ENCODE results near the gene TMEM131. TPM values are rescaled to one million over a fixed set of nuclear protein-coding genes. Genes with fewer than 3 reads are reported as not detected.

TMEM131 gene
- total and polyA plus RNA-seq, 10 of the 15 experiments (the other 5 are each of a cell fraction or from before 2014, with no cell fraction given) = 6.0 to 48.2 (median 23.2) TPM

DNA sequence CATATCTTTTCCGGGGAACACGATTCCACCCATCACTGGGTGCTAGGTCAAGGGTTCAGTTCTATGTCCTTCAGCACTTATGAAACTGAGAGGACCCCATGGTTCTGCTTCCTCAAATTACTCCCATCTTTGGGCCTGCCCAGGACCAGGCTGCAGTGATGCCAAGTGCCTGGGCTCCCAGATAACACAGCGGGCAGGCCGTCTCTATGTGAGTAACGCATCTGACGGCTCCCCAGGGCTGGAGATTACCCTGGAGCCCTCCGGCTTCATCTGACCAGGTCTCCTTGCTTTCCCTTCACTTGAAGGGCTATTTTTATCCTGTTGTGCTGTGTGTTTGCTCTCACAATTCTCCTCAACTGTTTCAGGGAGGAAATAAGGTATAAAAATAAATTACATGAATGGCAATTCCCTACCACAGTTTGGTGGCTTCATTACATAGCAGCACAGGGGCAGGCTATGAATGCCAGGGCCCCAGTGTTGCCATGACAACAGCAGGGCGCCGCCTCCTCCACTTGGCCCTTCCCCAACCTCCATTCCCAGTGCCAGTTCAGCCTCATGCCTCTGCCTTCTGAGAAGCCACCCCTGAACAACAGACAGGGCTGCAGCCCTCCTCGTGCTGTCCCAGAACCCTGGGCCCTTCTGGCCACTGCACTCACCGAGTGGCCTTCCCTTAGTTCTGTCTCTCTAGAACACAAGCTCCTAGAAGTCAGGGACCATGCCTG is 25.4 kb upstream of the TMEM131 start:
- DNase-seq (ENCODE audit: low read depth, low spot score) (no peak), ATAC-seq (no peak), FAIRE-seq (no peak)
- POLR2A ChIA-PET = no interaction called here
- SMC1A ChIA-PET (ENCODE audit: uncharacterized antibody, unreplicated experiment) = interaction anchor here (2.5 kb wide), 1 partner anchor 8 kb away, joined by 18 read pairs; no protein-coding TSS in a partner anchor
- Histone ChIP-seq H3K27me3 (replicated peaks in 1 of 2; ENCODE audit: control insufficient read depth in 2 of 2, insufficient read depth in 2 of 2, low read length in 1 of 2) (no peaks in the 10 kb centered on the region), H3K4me1 (ENCODE audit: control insufficient read depth, insufficient read depth, low read length) (peaks cover 13% of the 10 kb centered on the region), H3K9ac (ENCODE audit: control insufficient read depth, insufficient read depth, low read length) (no peak overlapping the region), H3K27ac (ENCODE audit: control insufficient read depth, insufficient read depth) (no peak overlapping the region), H3K4me2 (ENCODE audit: control insufficient read depth, insufficient read depth) (no peak overlapping the region), H3K4me3 (no peak overlapping the region), H4K20me1 (ENCODE audit: control insufficient read depth, insufficient read depth) (no peaks in the 10 kb centered on the region), H3K36me3 (ENCODE audit: control insufficient read depth in 2 of 2, insufficient read depth in 2 of 2, low read length in 1 of 2) (no peaks in the 10 kb centered on the region), H2AFZ (ENCODE audit: control insufficient read depth, low read depth, low read length) (no peak overlapping the region), H3K9me3 (replicated peaks; ENCODE audit: control insufficient read depth, insufficient read depth, low read length) (no peaks in the 10 kb centered on the region; the same call in 1 of the 3 replicates), H3K79me2 (ENCODE audit: control insufficient read depth, insufficient read depth, low read length) (no peaks in the 10 kb centered on the region)
- in situ Hi-C loops (cut with MboI) (loop anchor here (25.0 kb wide), 1 partner anchor 1959 kb away; no protein-coding TSS in a partner anchor), intact Hi-C loops (cut with micrococcal nuclease; ENCODE audit: unreplicated experiment) (no loop called here)
- no peak for TF ChIP-seq MTA2 (IDR thresholded peaks at IDR 0.05; ENCODE audit: low read depth)
- TF ChIP-seq, protein P1, sequence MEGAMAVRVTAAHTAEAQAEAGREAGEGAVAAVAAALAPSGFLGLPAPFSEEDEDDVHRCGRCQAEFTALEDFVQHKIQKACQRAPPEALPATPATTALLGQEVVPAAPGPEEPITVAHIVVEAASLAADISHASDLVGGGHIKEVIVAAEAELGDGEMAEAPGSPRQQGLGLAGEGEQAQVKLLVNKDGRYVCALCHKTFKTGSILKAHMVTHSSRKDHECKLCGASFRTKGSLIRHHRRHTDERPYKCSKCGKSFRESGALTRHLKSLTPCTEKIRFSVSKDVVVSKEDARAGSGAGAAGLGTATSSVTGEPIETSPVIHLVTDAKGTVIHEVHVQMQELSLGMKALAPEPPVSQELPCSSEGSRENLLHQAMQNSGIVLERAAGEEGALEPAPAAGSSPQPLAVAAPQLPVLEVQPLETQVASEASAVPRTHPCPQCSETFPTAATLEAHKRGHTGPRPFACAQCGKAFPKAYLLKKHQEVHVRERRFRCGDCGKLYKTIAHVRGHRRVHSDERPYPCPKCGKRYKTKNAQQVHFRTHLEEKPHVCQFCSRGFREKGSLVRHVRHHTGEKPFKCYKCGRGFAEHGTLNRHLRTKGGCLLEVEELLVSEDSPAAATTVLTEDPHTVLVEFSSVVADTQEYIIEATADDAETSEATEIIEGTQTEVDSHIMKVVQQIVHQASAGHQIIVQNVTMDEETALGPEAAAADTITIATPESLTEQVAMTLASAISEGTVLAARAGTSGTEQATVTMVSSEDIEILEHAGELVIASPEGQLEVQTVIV (IDR thresholded peaks at IDR 0.05; ENCODE audit: borderline replicate concordance, partially characterized antibody) = no peak
- no peak for TF ChIP-seq REST (IDR thresholded peaks at IDR 0.05; ENCODE audit: low read depth, low read length)
- TF ChIP-seq JUNB (IDR thresholded peaks at IDR 0.05) = no peak
- no peak for TF ChIP-seq CBFB (IDR thresholded peaks at IDR 0.05; ENCODE audit: low read depth)
- no peak for TF ChIP-seq NKRF (conservative IDR thresholded peaks at IDR 0.05)
- no TSS peak for BruUV-seq (replicated peaks)
- 97% methylated on average over 11 of the region's 11 CpGs for WGBS (ENCODE audit: insufficient coverage, insufficient replicate concordance, low lambda C conversion rate, missing lambda C conversion rate)
- RAD21 ChIA-PET (ENCODE audit: unreplicated experiment) = no interaction called here
- CTCF ChIA-PET = interaction anchor here (1.0 kb wide), 1 partner anchor 70 kb away, joined by 3 read pairs; no protein-coding TSS in a partner anchor

Data from GM12878 (cell line).